A673 (cell line): ENCODE measurements around the gene MGME1. TPM values are rescaled to one million over a fixed set of nuclear protein-coding genes. Genes with fewer than 3 reads are reported as not detected.

Experiments used
- BruUV-seq: library from RNA; stranded (reverse); fragments of 400-500 nt; replicated peaks from 2 replicates; lab custom pipeline; 2021; lab: Mats Ljungman, UMichigan
- CTCF ChIA-PET: fragments of 300-600 bp; sonication (Branson Sonifier 250); formaldehyde crosslinking; loops from one replicate; lab custom pipeline; 2022; ENCODE audit warnings: antibody characterized with exemption; lab: Charles Lee
- POLR2A ChIA-PET: fragments of 300-600 bp; sonication (Branson Sonifier 250); formaldehyde crosslinking; loops from one replicate; lab custom pipeline; 2022; ENCODE audit warnings: antibody characterized with exemption; ENCODE audit not compliant: low non-redundant PET; lab: Charles Lee
- DNase-seq: peaks from one replicate; pipeline ENCODE4 v3.0.0-alpha.2; 2015; ENCODE audit warnings: low spot score
- H3K27ac ChIP-seq: fragments of 200-600 bp; sonication (generic); 2 replicates; pipeline ENCODE4 v1.5.1; 2016; ENCODE audit warnings: mixed run types, low read depth, mild to moderate bottlenecking, mixed read lengths, antibody characterized with exemption, low read length; ENCODE audit not compliant: poor library complexity, severe bottlenecking
- H3K27me3 ChIP-seq: fragments of 200-600 bp; sonication (generic); replicated peaks from 2 replicates; pipeline ENCODE4 v1.6.1; 2017; ENCODE audit warnings: mixed run types, low read depth, mild to moderate bottlenecking, mixed read lengths, antibody characterized with exemption, low read length; ENCODE audit not compliant: insufficient read depth, poor library complexity
- H3K36me3 ChIP-seq: fragments of 200-600 bp; sonication (generic); 2 replicates; pipeline ENCODE4 v1.6.1; 2016; ENCODE audit warnings: mixed run types, mild to moderate bottlenecking, mixed read lengths, antibody characterized with exemption, low read length; ENCODE audit not compliant: insufficient read depth, poor library complexity, severe bottlenecking
- H3K4me1 ChIP-seq: fragments of 200-600 bp; sonication (generic); 2 replicates; pipeline ENCODE4 v1.6.1; 2017; ENCODE audit warnings: mixed run types, mild to moderate bottlenecking, mixed read lengths, antibody characterized with exemption, low read length; ENCODE audit not compliant: insufficient read depth, poor library complexity, severe bottlenecking
- H3K4me3 ChIP-seq: fragments of 200-600 bp; sonication (generic); 2 replicates; pipeline ENCODE4 v1.5.1; 2016; ENCODE audit warnings: low read depth, mixed run types, mild to moderate bottlenecking, mixed read lengths, low read length; ENCODE audit not compliant: poor library complexity, severe bottlenecking
- H3K9me3 ChIP-seq: fragments of 200-600 bp; sonication (generic); 2 replicates; pipeline ENCODE4 v1.6.1; 2016; ENCODE audit warnings: mixed run types, low read depth, mild to moderate bottlenecking, mixed read lengths, antibody characterized with exemption, low read length; ENCODE audit not compliant: poor library complexity, severe bottlenecking
- EZH2 ChIP-seq: fragments of 200-600 bp; sonication (generic); IDR thresholded peaks from 2 replicates; pipeline ENCODE4 v1.6.1; 2017; ENCODE audit warnings: borderline replicate concordance, low read depth, mild to moderate bottlenecking, mixed read lengths, antibody characterized with exemption, low read length; ENCODE audit not compliant: poor library complexity, severe bottlenecking
- intact Hi-C: fragments of 100-400 bp; cut with micrococcal nuclease; formaldehyde crosslinking; loops from one replicate; pipeline ENCODE4 v1.10.0; 2022; ENCODE audit not compliant: unreplicated experiment
- total RNA-seq: library from RNA; stranded (reverse); gene quantifications from 2 replicates; pipeline ENCODE4 v1.2.3, GENCODE V29; 2021
- TF ChIP-seq, protein P1 (sequence below): fragments of 300-800, 200-600 bp; sonication (generic); conservative IDR thresholded peaks from 2 replicates; pipeline ENCODE4 v1.5.1; 2017; ENCODE audit warnings: low read depth, mild to moderate bottlenecking, antibody characterized with exemption, low read length, moderate library complexity, mixed read lengths

The MGME1 gene
- total RNA-seq, 1 experiment from 2014 or later, result 41.4 TPM

- CTCF ChIA-PET, result no interaction called here
- DNase-seq, result no peak
- no peaks in the 10 kb centered on the region for H3K27me3 ChIP-seq
- TF ChIP-seq, protein P1, sequence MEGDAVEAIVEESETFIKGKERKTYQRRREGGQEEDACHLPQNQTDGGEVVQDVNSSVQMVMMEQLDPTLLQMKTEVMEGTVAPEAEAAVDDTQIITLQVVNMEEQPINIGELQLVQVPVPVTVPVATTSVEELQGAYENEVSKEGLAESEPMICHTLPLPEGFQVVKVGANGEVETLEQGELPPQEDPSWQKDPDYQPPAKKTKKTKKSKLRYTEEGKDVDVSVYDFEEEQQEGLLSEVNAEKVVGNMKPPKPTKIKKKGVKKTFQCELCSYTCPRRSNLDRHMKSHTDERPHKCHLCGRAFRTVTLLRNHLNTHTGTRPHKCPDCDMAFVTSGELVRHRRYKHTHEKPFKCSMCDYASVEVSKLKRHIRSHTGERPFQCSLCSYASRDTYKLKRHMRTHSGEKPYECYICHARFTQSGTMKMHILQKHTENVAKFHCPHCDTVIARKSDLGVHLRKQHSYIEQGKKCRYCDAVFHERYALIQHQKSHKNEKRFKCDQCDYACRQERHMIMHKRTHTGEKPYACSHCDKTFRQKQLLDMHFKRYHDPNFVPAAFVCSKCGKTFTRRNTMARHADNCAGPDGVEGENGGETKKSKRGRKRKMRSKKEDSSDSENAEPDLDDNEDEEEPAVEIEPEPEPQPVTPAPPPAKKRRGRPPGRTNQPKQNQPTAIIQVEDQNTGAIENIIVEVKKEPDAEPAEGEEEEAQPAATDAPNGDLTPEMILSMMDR, result no peak
- no peak for TF ChIP-seq EZH2
- H3K27ac ChIP-seq, result no peak overlapping the region
- H3K4me1 ChIP-seq, result no peaks in the 10 kb centered on the region
- H3K36me3 ChIP-seq, result no peaks in the 10 kb centered on the region
- no TSS peak for BruUV-seq
- H3K4me3 ChIP-seq, result no peak overlapping the region
- POLR2A ChIA-PET, result no interaction called here
- intact Hi-C loops, result no loop called here
- no peaks in the 10 kb centered on the region for H3K9me3 ChIP-seq
Observed at GRCh38 chr20:18007534-18008292, 38.9 kb downstream of the MGME1 start.

DNA sequence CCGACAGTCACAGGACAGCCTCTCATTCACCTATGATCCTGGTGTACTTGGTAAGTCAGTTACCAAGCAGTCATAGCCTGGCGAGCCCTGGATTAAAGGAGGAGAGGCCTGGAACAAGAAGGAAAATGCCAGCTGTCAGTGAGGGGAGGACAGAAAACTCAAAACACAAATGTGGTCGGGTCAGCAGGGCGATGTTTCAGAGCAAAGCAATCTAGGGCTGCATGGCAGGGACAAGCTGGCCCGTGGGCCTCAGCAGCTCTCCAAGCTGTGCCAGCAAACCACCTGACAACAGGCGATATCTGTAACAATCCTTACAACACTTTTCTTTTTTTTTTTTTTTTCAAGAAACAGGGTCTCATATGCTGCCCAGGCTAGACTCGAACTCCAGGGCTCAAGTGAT, 40.3 kb downstream of the MGME1 start:
- TF ChIP-seq EZH2, result no peak
- TF ChIP-seq, protein P1, result no peak
- BruUV-seq, result no TSS peak
- H3K27ac ChIP-seq, result no peak overlapping the region
- H3K27me3 ChIP-seq, result no peaks in the 10 kb centered on the region
- no peak for DNase-seq
- CTCF ChIA-PET, result no interaction called here
- H3K4me3 ChIP-seq, result no peak overlapping the region
- intact Hi-C loops, result no loop called here
- H3K36me3 ChIP-seq, result no peaks in the 10 kb centered on the region
- no peaks in the 10 kb centered on the region for H3K4me1 ChIP-seq
- H3K9me3 ChIP-seq, result no peaks in the 10 kb centered on the region
- POLR2A ChIA-PET, result no interaction called here

DNA sequence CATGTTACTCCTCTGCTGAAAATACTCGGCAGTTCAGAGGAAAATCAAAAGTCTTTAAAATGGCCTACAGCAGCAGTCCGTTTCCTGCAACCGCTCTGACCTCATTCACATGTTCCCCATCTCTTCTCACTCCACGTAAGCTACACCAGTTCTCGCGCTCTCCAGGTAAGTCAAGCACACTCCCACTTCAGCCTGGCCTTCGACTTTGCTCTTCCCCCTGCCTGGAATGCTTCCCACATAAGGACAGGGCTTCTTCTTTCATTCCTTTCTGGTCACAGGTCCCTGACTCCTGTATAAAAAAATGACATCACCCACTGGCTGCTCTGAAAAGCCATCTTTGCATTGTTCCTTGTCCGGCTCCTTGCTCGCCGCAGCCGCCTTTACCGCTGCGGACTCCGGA, 42.7 kb downstream of the MGME1 start:
- no peak overlapping the region for H3K27ac ChIP-seq
- H3K9me3 ChIP-seq, result no peaks in the 10 kb centered on the region
- H3K27me3 ChIP-seq, result no peaks in the 10 kb centered on the region
- no peaks in the 10 kb centered on the region for H3K36me3 ChIP-seq
- ChIA-PET POLR2A (interaction anchor here (0.6 kb wide), 1 partner anchor 839 kb away, joined by 3 read pairs; no protein-coding TSS in a partner anchor), CTCF (no interaction called here)
- TF ChIP-seq EZH2, result no peak
- TF ChIP-seq, protein P1, result no peak
- intact Hi-C loops, result no loop called here
- DNase-seq, result no peak
- H3K4me3 ChIP-seq, result no peak overlapping the region
- no TSS peak for BruUV-seq
- H3K4me1 ChIP-seq, result no peaks in the 10 kb centered on the region
